Endothelial cell (in vitro differentiated cells): Measurements from ENCODE around the gene CAPRIN1. TPM values are rescaled to one million over a fixed set of nuclear protein-coding genes. Genes with fewer than 3 reads are reported as not detected.

Experiments used
- DNase-seq: peaks from one replicate; pipeline ENCODE4 v3.0.0; 2021; ENCODE audit warnings: low spot score
- H3K27ac Mint-ChIP-seq: one replicate; pipeline ENCODE4 v1.8.0; 2021; ENCODE audit warnings: mixed read lengths, inconsistent platforms; ENCODE audit not compliant: unreplicated experiment
- H3K27me3 Mint-ChIP-seq: one replicate; pipeline ENCODE4 v1.8.0; 2021; ENCODE audit warnings: mild to moderate bottlenecking, moderate library complexity, mixed read lengths, inconsistent platforms; ENCODE audit not compliant: unreplicated experiment
- H3K36me3 Mint-ChIP-seq: one replicate; pipeline ENCODE4 v1.8.0; 2021; ENCODE audit warnings: mild to moderate bottlenecking, low read depth, mixed read lengths, inconsistent platforms; ENCODE audit not compliant: unreplicated experiment
- H3K4me1 Mint-ChIP-seq: one replicate; pipeline ENCODE4 v1.8.0; 2021; ENCODE audit warnings: mild to moderate bottlenecking, mixed read lengths, inconsistent platforms; ENCODE audit not compliant: unreplicated experiment
- H3K4me3 Mint-ChIP-seq: one replicate; pipeline ENCODE4 v1.8.0; 2021; ENCODE audit warnings: mild to moderate bottlenecking, mixed read lengths, inconsistent platforms; ENCODE audit not compliant: unreplicated experiment
- H3K9me3 Mint-ChIP-seq: one replicate; pipeline ENCODE4 v1.8.0; 2021; ENCODE audit warnings: mixed read lengths, inconsistent platforms; ENCODE audit not compliant: unreplicated experiment
- total RNA-seq: library from RNA; stranded (reverse); fragmentation: NEBNext Ultra II Directional; extraction: Animal tissue kit (Norgen Biotek cat#: 25700); gene quantifications from one replicate; pipeline ENCODE4 v1.2.1, GENCODE V29; 2021; ENCODE audit not compliant: unreplicated experiment
- TF ChIP-seq, protein P1 (sequence below): fragments of 200-600 bp; sonication (generic); IDR thresholded peaks from one replicate; pipeline ENCODE4 v1.5.0; 2021; ENCODE audit warnings: antibody characterized with exemption; ENCODE audit not compliant: unreplicated experiment

CAPRIN1 gene
- total RNA-seq, 1 donor from 2014 or later: 257 TPM

DNA sequence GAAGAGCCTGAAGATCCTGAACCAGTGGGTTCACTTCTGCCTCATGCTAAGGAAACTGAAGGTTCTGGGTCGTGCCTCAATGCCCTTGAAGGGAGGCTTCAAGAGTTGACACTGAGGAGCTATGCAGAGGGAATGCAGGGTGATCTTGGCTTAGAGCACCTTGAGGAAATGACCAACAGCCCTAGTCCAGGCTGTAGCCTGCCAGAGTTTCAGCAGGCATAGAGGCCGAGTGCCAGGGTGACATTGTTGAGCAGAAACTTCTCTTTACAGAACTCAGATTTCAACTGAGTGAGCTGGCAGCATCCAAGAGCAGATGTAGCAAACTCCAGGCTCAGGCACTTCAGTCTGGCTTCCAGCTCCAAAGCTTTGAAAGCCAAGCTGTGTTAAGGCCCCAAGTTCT, 23.1 kb upstream of the CAPRIN1 start:
- DNase-seq: no peak
- no peaks in the 10 kb centered on the region for H3K27me3 Mint-ChIP-seq
- H3K4me1 Mint-ChIP-seq: peaks cover 4% of the 10 kb centered on the region
- no peak overlapping the region for H3K4me3 Mint-ChIP-seq
- H3K27ac Mint-ChIP-seq: no peak overlapping the region
- no peaks in the 10 kb centered on the region for H3K9me3 Mint-ChIP-seq
- TF ChIP-seq, protein P1, sequence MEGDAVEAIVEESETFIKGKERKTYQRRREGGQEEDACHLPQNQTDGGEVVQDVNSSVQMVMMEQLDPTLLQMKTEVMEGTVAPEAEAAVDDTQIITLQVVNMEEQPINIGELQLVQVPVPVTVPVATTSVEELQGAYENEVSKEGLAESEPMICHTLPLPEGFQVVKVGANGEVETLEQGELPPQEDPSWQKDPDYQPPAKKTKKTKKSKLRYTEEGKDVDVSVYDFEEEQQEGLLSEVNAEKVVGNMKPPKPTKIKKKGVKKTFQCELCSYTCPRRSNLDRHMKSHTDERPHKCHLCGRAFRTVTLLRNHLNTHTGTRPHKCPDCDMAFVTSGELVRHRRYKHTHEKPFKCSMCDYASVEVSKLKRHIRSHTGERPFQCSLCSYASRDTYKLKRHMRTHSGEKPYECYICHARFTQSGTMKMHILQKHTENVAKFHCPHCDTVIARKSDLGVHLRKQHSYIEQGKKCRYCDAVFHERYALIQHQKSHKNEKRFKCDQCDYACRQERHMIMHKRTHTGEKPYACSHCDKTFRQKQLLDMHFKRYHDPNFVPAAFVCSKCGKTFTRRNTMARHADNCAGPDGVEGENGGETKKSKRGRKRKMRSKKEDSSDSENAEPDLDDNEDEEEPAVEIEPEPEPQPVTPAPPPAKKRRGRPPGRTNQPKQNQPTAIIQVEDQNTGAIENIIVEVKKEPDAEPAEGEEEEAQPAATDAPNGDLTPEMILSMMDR: no peak
- H3K36me3 Mint-ChIP-seq: no peaks in the 10 kb centered on the region

DNA sequence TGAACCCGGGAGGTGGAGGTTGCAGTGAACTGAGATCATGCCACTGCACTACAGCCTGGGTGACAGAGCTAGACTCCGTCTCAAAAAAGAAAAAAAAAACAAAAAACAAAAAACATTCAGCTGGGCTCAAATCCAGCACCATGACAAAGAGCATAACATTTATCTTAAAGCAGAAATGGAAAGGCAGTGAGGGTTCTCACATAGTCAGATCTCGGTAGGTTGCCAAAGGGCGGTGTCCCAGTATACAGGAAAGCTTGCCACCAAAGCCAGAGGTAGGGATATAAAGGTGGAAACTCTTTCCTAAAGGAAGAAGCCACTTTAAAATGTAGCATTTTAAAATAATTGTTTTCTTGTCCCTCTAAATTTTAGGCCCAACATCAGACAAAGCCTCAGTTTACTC, 22.4 kb upstream of the CAPRIN1 start:
- H3K4me1 Mint-ChIP-seq: peaks cover 4% of the 10 kb centered on the region
- H3K27ac Mint-ChIP-seq: no peak overlapping the region
- DNase-seq: no peak
- H3K9me3 Mint-ChIP-seq: no peaks in the 10 kb centered on the region
- H3K36me3 Mint-ChIP-seq: no peaks in the 10 kb centered on the region
- TF ChIP-seq, protein P1: no peak
- peaks cover 3% of the 10 kb centered on the region for H3K27me3 Mint-ChIP-seq
- H3K4me3 Mint-ChIP-seq: no peak overlapping the region

DNA sequence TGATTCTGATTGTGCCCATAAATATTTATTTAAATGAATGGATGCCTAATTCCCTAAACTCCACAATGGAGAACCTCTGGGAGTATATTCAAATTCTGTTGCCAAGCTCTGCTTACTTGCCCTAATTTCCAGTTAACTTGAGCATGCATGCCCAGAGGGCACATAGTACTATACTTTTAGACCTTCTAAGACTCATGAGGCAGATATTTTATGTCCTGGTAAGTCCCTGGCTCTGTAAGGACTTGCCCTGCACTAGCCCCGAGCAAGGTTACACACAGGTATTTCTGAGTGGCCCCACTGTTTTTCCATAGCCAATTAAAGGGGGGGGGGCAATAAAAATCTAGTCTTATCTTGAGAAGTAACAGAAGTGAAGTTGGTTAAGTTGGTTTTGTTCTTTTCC, 21.1 kb upstream of the CAPRIN1 start:
- peaks cover 4% of the 10 kb centered on the region for H3K4me1 Mint-ChIP-seq
- H3K9me3 Mint-ChIP-seq: no peaks in the 10 kb centered on the region
- H3K27ac Mint-ChIP-seq: no peak overlapping the region
- TF ChIP-seq, protein P1: no peak
- no peak for DNase-seq
- H3K36me3 Mint-ChIP-seq: no peaks in the 10 kb centered on the region
- H3K4me3 Mint-ChIP-seq: no peak overlapping the region
- H3K27me3 Mint-ChIP-seq: peaks cover 3% of the 10 kb centered on the region

DNA sequence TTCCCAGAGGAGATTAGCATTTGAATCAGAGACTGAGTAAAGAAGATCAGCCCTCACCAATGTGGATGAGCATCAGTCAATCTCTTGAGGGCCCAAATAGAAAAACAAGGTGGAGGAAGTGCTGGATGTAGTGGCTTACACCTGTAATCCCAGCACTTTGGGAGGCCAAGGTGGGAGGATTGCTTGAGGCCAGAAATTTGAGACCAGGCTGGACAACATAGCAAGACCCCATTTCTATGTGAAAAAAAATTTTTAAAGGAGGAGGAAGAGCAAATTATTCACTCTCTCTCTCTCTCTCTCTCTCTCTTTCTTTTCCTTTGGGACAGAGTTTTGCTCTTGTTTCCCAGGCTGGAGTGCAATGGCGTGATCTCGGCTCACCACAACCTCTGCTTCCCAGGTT, 18.1 kb upstream of the CAPRIN1 start:
- H3K36me3 Mint-ChIP-seq: no peaks in the 10 kb centered on the region
- no peak overlapping the region for H3K27ac Mint-ChIP-seq
- H3K4me3 Mint-ChIP-seq: no peak overlapping the region
- H3K27me3 Mint-ChIP-seq: peaks cover 3% of the 10 kb centered on the region
- H3K4me1 Mint-ChIP-seq: no peaks in the 10 kb centered on the region
- H3K9me3 Mint-ChIP-seq: no peaks in the 10 kb centered on the region
- no peak for DNase-seq
- TF ChIP-seq, protein P1: no peak

DNA sequence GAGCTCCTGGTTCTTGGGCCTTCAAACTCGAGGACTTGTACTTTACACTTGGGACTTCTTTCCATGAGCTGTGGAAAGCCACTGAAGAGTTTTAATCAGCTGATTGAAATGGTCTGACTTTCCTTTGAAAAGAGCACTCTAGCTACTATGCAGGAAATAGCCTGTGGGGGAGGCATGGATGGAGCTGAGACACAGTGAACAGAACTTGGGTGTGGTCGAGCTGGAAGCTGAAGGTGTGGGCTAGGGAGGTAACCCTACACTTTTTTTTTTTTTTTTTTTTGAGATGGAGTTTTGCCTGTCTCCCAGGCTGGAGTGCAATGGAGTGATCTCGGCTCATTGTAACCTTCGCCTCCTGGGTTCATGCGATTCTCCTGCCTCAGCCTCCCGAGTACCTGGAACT, 17.5 kb upstream of the CAPRIN1 start:
- Mint-ChIP-seq H3K4me1 (no peaks in the 10 kb centered on the region), H3K27me3 (peaks cover 3% of the 10 kb centered on the region), H3K36me3 (no peaks in the 10 kb centered on the region), H3K4me3 (no peak overlapping the region), H3K27ac (no peak overlapping the region), H3K9me3 (no peaks in the 10 kb centered on the region)
- TF ChIP-seq, protein P1: no peak
- no peak for DNase-seq
